22Rv1 (cell line): ENCODE data around the gene U2AF1.
"Not testable (repeated sequence)": the region's sequence is repeated elsewhere in the genome, so short reads cannot be mapped to it uniquely, and the experiment has no call there.

Experiments used
- CTCF ChIP-seq: fragments of 450-650 bp; IDR thresholded peaks from 2 replicates; pipeline ENCODE4 v1.5.1; 2017; ENCODE audit warnings: mild to moderate bottlenecking
- ZFX ChIP-seq: fragments of 450-650 bp; IDR thresholded peaks from 2 replicates; pipeline ENCODE4 v1.6.1; 2017; ENCODE audit warnings: antibody characterized with exemption, borderline replicate concordance

GRCh38 chr21:43106965-43107793, at the start of gene U2AF1:
- TF ChIP-seq CTCF, ZFX: not testable (repeated sequence)
